Chondrocyte (in vitro differentiated cells): ENCODE data around the gene TMEM204. TPM values are rescaled to one million over a fixed set of nuclear protein-coding genes. Genes with fewer than 3 reads are reported as not detected.

Experiments used
- DNase-seq: peaks from one replicate; pipeline ENCODE4 v3.0.0; 2021; ENCODE audit warnings: mixed read lengths, low spot score
- H3K27ac Mint-ChIP-seq: one replicate; pipeline ENCODE4 v1.8.0; 2021; ENCODE audit warnings: mild to moderate bottlenecking, moderate library complexity, mixed read lengths; ENCODE audit not compliant: unreplicated experiment
- H3K27me3 Mint-ChIP-seq: 2 replicates; pipeline ENCODE4 v1.8.0; 2021; ENCODE audit warnings: low read depth, mixed read lengths
- H3K36me3 Mint-ChIP-seq: 2 replicates; pipeline ENCODE4 v1.8.0; 2021; ENCODE audit warnings: low read depth, mixed read lengths
- H3K4me1 Mint-ChIP-seq: 2 replicates; pipeline ENCODE4 v1.8.0; 2021; ENCODE audit warnings: low read depth, mild to moderate bottlenecking, mixed read lengths
- H3K4me3 Mint-ChIP-seq: one replicate; pipeline ENCODE4 v1.8.0; 2021; ENCODE audit warnings: mild to moderate bottlenecking, moderate library complexity, mixed read lengths; ENCODE audit not compliant: unreplicated experiment
- H3K9me3 Mint-ChIP-seq: 2 replicates; pipeline ENCODE4 v1.8.0; 2021; ENCODE audit warnings: low read depth, mixed read lengths
- long read RNA-seq: library from polyadenylated mRNA; stranded (forward); transcript quantifications from one replicate; pipeline ENCODE4 v2.0.0, GENCODE V29; 2021
- total RNA-seq: library from RNA; stranded (reverse); gene quantifications from 3 replicates; pipeline ENCODE4 v1.2.1, GENCODE V29; 2021
- TF ChIP-seq, protein P1 (sequence below): fragments of 200-600 bp; sonication (generic); IDR thresholded peaks from 2 replicates; pipeline ENCODE4 v1.5.0; 2021; ENCODE audit warnings: antibody characterized with exemption, mild to moderate bottlenecking, moderate library complexity

Gene TMEM204
- 2.9 to 9.7 TPM (median 8.4 TPM) in 3 replicates for total RNA-seq
- long read RNA-seq, transcript TMEM204-202 (3 exons, 1,938 nt), result major isoform, 31 of 34 reads
- long read RNA-seq, partial matches to known transcripts, result 0 of 34 reads
- long read RNA-seq, other reads (novel, unspliced or antisense), result 3 of 34 reads

DNA sequence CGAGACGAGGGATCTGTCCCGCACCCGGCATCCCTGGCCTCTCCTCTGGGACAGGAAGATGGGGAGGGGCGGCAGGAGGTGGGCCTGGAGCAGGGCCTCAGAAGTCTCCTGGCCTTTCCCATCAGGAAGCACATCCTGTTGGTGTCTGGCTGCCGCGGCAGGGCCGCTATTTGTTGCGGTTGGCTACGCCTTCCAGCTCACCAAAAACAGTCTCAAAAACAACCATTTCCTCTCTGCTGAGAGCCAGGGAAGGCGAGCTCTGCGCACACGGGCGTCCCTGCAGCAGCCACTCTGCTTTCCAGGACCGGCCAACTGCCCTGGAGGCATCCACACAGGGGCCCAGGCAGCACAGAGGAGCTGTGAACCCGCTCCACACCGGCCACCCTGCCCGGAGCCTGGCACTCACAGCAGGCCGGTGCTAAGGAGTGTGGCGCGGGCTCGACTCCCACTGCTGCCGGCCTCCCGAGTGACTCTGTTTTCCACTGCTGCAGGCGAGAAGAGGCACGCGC, at the start of gene TMEM204:
Gene TMEM204, plus strand, starts transcription at position 224 of the 509 bp plus-strand sequence. CDS start 610 bp downstream, outside the sequence.
- Mint-ChIP-seq H3K36me3 (peaks cover 8% of the 10 kb centered on the region), H3K4me1 (peaks cover 52% of the 10 kb centered on the region)

DNA sequence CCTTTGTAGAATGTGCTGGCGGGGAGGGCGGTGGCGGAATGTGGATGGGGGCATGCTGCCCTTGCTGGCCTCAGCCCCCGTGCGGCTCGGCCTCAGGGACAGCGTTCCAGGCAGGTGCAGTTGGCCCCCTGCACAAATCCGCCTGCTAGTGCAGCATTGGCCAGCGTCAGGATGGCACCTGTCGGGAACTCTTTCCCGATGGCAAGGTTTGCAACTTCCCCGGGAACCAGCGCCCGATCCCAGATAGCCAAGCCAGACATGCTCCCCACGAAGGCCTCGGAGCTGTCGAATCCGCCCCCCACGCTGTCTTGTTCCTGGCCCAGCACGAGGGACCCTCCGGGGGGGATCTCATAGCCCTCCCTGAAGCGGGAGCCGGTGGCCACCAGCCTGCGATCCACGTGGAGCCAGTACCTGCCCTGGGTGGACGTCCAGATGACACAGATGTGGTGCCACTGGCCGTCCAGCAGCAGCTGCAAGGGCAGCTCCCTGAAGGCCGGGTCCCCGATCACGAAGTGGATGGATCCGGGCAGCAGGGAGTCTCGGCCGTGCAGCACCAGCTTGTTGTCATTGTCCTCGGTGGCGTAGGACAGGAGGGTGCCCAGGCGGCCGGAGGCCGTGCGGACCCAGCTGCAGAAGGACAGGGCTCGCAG, 47.5 kb upstream of the TMEM204 start:
- H3K4me1 Mint-ChIP-seq, result no peaks in the 10 kb centered on the region
- H3K36me3 Mint-ChIP-seq, result no peaks in the 10 kb centered on the region
- no peak overlapping the region for H3K27ac Mint-ChIP-seq
- peak; percentile 91 for DNase-seq
- H3K4me3 Mint-ChIP-seq, result no peak overlapping the region
- TF ChIP-seq, protein P1, sequence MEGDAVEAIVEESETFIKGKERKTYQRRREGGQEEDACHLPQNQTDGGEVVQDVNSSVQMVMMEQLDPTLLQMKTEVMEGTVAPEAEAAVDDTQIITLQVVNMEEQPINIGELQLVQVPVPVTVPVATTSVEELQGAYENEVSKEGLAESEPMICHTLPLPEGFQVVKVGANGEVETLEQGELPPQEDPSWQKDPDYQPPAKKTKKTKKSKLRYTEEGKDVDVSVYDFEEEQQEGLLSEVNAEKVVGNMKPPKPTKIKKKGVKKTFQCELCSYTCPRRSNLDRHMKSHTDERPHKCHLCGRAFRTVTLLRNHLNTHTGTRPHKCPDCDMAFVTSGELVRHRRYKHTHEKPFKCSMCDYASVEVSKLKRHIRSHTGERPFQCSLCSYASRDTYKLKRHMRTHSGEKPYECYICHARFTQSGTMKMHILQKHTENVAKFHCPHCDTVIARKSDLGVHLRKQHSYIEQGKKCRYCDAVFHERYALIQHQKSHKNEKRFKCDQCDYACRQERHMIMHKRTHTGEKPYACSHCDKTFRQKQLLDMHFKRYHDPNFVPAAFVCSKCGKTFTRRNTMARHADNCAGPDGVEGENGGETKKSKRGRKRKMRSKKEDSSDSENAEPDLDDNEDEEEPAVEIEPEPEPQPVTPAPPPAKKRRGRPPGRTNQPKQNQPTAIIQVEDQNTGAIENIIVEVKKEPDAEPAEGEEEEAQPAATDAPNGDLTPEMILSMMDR, result no peak
- no peaks in the 10 kb centered on the region for H3K9me3 Mint-ChIP-seq
- peaks cover 2% of the 10 kb centered on the region for H3K27me3 Mint-ChIP-seq

More for the DNA sequence above, at the start of gene TMEM204:
- Mint-ChIP-seq H3K4me3 (peak within 1 kb of the TSS; percentile 73), H3K27me3 (no peaks in the 10 kb centered on the region), H3K27ac (peak within 1 kb of the TSS; percentile 87), H3K9me3 (no peaks in the 10 kb centered on the region)
- TF ChIP-seq, protein P1, result no peak
- DNase-seq, result no peak

DNA sequence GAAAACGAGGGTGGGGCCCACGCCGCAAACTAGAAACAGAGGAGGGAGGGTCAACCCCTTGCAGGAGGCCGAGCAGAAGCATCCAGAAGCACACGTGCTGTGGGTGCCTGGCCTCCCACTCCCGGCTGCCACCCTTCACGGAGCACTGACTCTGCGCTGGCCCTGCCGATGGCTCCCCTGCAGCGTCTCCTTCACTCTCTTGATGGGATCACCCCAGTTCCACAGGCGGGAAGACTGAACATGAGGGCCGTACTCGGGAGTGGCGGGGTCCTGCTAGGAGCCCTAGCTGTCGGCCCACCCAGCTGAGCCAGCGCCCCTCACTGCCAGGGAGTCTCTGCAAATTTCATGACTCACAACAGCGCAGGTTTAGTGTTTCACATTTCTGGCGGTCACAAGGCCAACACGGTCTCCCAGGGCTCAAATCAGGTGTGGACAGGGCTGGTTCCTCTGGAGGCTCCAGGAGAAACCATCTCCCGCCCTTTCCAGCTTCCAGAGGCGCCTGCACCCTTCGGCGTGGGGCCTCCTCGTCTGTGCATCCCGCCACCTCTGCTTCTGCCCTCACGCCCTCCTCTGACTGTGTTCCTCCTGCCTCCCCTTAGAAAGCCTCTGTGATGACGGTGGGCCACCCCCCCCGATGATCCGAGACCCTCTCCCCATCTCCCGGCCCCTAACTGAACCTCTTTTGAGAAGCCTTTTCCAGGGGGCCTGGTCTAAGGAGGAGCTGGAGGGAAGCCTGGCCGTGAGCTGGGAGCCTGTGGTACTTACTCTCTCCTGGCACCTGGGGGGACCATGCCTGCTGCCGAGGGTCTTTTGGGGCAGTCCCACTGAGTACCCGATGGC, 46.7 kb upstream of the TMEM204 start:
- DNase-seq, result peak; percentile 75
- Mint-ChIP-seq H3K27me3 (peaks cover 2% of the 10 kb centered on the region), H3K36me3 (no peaks in the 10 kb centered on the region), H3K4me3 (no peak overlapping the region), H3K4me1 (no peaks in the 10 kb centered on the region), H3K27ac (no peak overlapping the region), H3K9me3 (no peaks in the 10 kb centered on the region)
- TF ChIP-seq, protein P1, result no peak

DNA sequence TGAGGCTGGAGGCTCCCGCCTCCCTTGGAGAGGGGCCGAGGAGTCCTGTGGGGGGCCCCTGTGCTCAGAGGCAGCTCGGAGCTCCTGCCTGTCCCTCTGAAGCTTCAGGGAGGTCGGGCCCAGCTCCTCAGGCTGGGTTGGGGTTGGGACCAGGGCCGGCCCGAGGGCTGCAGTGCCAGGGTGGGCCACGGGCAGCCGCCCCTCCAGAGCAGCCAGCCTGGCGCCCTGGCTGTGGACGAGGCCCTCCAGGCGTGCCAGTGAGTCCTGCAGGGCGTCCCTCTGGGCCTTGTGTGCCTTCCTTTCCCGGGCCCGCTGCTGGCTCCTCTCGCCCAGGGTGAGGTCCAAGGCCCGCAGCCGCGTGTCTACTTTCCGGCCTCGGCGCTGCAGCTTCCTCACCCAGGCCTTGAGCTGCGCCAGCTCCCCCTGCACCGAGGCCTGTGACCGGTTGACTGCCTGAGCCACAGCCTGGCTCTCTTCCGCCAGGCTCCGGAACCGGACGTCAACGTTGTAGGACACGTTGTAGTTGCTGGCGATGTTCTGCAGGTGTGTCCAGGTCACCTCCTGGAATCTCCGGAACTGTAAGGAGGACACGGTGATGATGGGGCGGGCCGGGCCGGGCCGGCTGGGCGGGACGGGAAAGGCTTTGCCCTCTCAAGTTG, 45.9 kb upstream of the TMEM204 start:
- Mint-ChIP-seq H3K36me3 (no peaks in the 10 kb centered on the region), H3K27me3 (peaks cover 2% of the 10 kb centered on the region), H3K4me1 (peaks cover 3% of the 10 kb centered on the region), H3K4me3 (no peak overlapping the region), H3K27ac (no peak overlapping the region), H3K9me3 (no peaks in the 10 kb centered on the region)
- peak; percentile 84 for DNase-seq
- TF ChIP-seq, protein P1, result no peak
